Measurements from ENCODE around the gene IGSF11.

GRCh38 chr3:118960876-118961450 is 73.7 kb downstream of the IGSF11 start:
- TF ChIP-seq CTCF (IDR thresholded peaks at IDR 0.05; ENCODE audit: low read depth, low read length, missing input control), result no peak
- no peak for TF ChIP-seq SP1 (IDR thresholded peaks at IDR 0.05)
- TF ChIP-seq EGR1 (IDR thresholded peaks at IDR 0.05; ENCODE audit: low read depth in 2 of 2), result no peak
- TF ChIP-seq ATF3 (IDR thresholded peaks at IDR 0.05), result no peak
- TF ChIP-seq GABPA (IDR thresholded peaks at IDR 0.05 in 1 of 2, conservative IDR thresholded peaks at IDR 0.05 in 1 of 2), result no peak
- TF ChIP-seq RAD21 (IDR thresholded peaks at IDR 0.05), result no peak
- no peak for TF ChIP-seq REST (IDR thresholded peaks at IDR 0.05)
- TF ChIP-seq NR2F2 (IDR thresholded peaks at IDR 0.05), result no peak
- TF ChIP-seq TAF1 (conservative IDR thresholded peaks at IDR 0.05), result no peak
